Breast epithelium (tissue), 3 donors: ENCODE data around the gene JUND.

Experiments
- CTCF ChIP-seq, 3 donors: fragments of 450-650 bp; IDR thresholded peaks; one replicate each; pipeline ENCODE4 v1.5.1; 2016 to 2017; ENCODE audit warnings: antibody characterized with exemption in 3 of 3, mild to moderate bottlenecking in 3 of 3, moderate library complexity in 3 of 3
- POLR2A ChIP-seq: fragments of 450-650 bp; IDR thresholded peaks from one replicate; pipeline ENCODE4 v1.6.1; 2016; ENCODE audit warnings: antibody characterized with exemption, mild to moderate bottlenecking, moderate library complexity

DNA sequence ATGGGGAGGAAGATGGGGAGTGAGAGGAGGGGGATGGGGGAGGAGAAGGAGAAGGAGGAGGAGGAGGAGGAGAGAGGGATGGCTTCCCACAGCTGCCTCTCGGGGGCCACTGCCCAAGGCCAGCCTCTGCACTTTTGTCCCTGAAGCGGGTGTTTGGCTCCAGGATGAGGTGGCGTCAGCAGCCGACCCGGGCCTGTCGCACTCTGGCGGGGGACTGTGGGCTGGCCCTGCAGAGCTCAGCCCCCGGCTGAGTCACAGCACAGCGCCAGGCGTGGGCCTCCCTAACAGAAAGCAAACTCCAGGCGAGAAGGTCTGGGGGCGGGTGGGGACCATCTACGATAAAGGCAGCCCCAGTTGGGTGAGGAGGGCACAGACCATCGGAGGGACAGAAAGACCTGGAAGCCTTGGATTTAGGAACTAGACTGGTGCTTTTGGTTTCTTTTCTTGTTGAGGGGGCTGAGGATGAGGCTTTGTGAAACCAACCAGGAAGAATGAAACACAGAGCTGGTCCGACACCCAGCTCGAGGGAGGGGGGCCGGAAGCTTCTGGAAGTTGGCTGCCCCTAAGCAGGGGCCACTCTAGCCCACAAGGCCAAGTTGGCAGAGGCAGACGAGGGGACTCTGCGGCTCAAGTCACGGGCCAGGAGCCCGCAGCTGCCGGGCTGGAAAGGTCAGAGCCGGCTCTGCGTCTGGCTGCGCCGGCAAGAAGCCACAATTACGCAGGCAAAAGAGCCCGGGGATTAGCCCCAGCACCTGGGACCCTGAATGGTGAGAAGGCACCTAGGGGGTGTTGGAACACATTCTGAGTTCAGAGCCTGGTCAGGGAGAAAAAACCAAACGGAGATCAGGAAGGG lies 23.3 kb upstream of the JUND start:
- TF ChIP-seq POLR2A, result peak; percentile 41
- TF ChIP-seq CTCF (IDR thresholded peaks at IDR 0.05), result no peak
